H1 (cell line): ENCODE results near the gene SOCS4. TPM values are rescaled to one million over a fixed set of nuclear protein-coding genes. Genes with fewer than 3 reads are reported as not detected.

ENCODE experiments used
- CTCF ChIA-PET: fragments of 300-600 bp; sonication (Branson Sonifier 250); formaldehyde crosslinking; loops from one replicate; lab custom pipeline; 2021; ENCODE audit not compliant: partially characterized antibody; lab: Charles Lee
- POLR2A ChIA-PET: fragments of 300-600 bp; sonication (Branson Sonifier 250); formaldehyde crosslinking; loops from one replicate; lab custom pipeline; 2021; ENCODE audit warnings: inconsistent platforms; ENCODE audit not compliant: partially characterized antibody; lab: Charles Lee
- DNase-seq, 2 experiments: peaks; one replicate each; pipeline versions ENCODE4 v3.0.0 to v3.0.0-alpha.2; 2010 to 2022; ENCODE audit warnings: low spot score in 2 of 2, low read depth in 1 of 2, mixed read lengths in 1 of 2
- FAIRE-seq: peaks from 2 replicates; lab custom pipeline; 2011; peaks lifted over from hg19 to GRCh38; lab: Jason Lieb, UNC
- H2AFZ ChIP-seq: 2 replicates; pipeline ENCODE4 v1.8.1; 2012; ENCODE audit warnings: low read length, inconsistent platforms
- H2AK5ac ChIP-seq: 2 replicates; pipeline ENCODE4 v1.6.1; 2013; ENCODE audit warnings: low read depth, low read length
- H2BK120ac ChIP-seq: replicated peaks from 2 replicates; pipeline ENCODE3; 2013; ENCODE audit warnings: low read depth, low read length, inconsistent platforms
- H2BK12ac ChIP-seq: 2 replicates; pipeline ENCODE4 v1.6.1; 2013; ENCODE audit warnings: low read depth, low read length
- H2BK15ac ChIP-seq: 2 replicates; pipeline ENCODE4 v1.6.1; 2013; ENCODE audit warnings: low read length
- H2BK20ac ChIP-seq: 2 replicates; pipeline ENCODE4 v1.6.1; 2013; ENCODE audit warnings: low read length
- H2BK5ac ChIP-seq: 2 replicates; pipeline ENCODE4 v1.6.1; 2013; ENCODE audit warnings: low read depth, low read length
- H3K14ac ChIP-seq: 2 replicates; pipeline ENCODE4 v1.6.1; 2013; ENCODE audit warnings: inconsistent platforms; ENCODE audit not compliant: insufficient read length
- H3K18ac ChIP-seq: 2 replicates; pipeline ENCODE4 v1.6.1; 2013; ENCODE audit warnings: low read length; ENCODE audit errors: extremely low read depth
- H3K23ac ChIP-seq: 2 replicates; pipeline ENCODE4 v1.6.1; 2013; ENCODE audit warnings: inconsistent platforms; ENCODE audit not compliant: insufficient read length
- H3K23me2 ChIP-seq: 2 replicates; pipeline ENCODE4 v1.6.1; 2013; ENCODE audit warnings: low read depth, low read length
- H3K27ac ChIP-seq: 2 replicates; pipeline ENCODE4 v1.6.1; 2011; ENCODE audit warnings: low read depth, low read length, inconsistent platforms
- H3K27me3 ChIP-seq, 4 experiments: replicated peaks in 1 of 4; 1 replicate in 1 of 4; 2 replicates in 3 of 4; pipeline versions ENCODE4 v1.6.1 to v1.8.1; 2011 to 2013; ENCODE audit warnings: low read length in 3 of 4, mild to moderate bottlenecking in 3 of 4, inconsistent platforms in 2 of 4, mixed read lengths in 2 of 4, moderate library complexity in 1 of 4; ENCODE audit not compliant: control insufficient read depth in 3 of 4, insufficient read depth in 3 of 4; ENCODE audit errors: extremely low read depth in 1 of 4
- H3K36me3 ChIP-seq, 4 experiments: 2 replicates each; pipeline versions ENCODE4 v1.6.1 to v1.8.1; 2011 to 2013; ENCODE audit warnings: mild to moderate bottlenecking in 4 of 4, low read length in 3 of 4, moderate library complexity in 2 of 4, control low read depth in 1 of 4, inconsistent platforms in 1 of 4; ENCODE audit not compliant: insufficient read depth in 4 of 4, control insufficient read depth in 2 of 4
- H3K4ac ChIP-seq: replicated peaks from 2 replicates; pipeline ENCODE3; 2013; ENCODE audit warnings: low read length, low read depth, mixed read lengths, inconsistent platforms; ENCODE audit not compliant: insufficient read length
- H3K4me1 ChIP-seq, 4 experiments: replicated peaks in 1 of 4; 1 replicate in 1 of 4; 2 replicates in 3 of 4; pipeline versions ENCODE4 v1.6.1 to v1.8.1; 2011 to 2013; ENCODE audit warnings: low read length in 3 of 4, inconsistent platforms in 2 of 4, mixed read lengths in 1 of 4; ENCODE audit not compliant: insufficient read depth in 4 of 4, control insufficient read depth in 3 of 4
- H3K4me2 ChIP-seq, 2 experiments: 2 replicates each; pipeline versions ENCODE4 v1.6.1 to v1.8.1; 2011 to 2013; ENCODE audit warnings: low read depth in 2 of 2, low read length in 2 of 2, control low read depth in 1 of 2, inconsistent platforms in 1 of 2, mild to moderate bottlenecking in 1 of 2; ENCODE audit not compliant: insufficient read depth in 1 of 2
- H3K4me3 ChIP-seq, 4 experiments: fragments of 200-600, 300-600 bp in 1 of 4; sonication (generic), shearing (Covaris generic), sonication (Bioruptor Twin) in 1 of 4; 2 replicates each; pipeline versions ENCODE4 v1.5.1 to v1.8.1; 2011 to 2016; ENCODE audit warnings: low read length in 4 of 4, low read depth in 3 of 4, control low read depth in 2 of 4, inconsistent platforms in 2 of 4, mild to moderate bottlenecking in 2 of 4, mixed read lengths in 1 of 4, moderate library complexity in 1 of 4; ENCODE audit not compliant: insufficient read depth in 2 of 4; ENCODE audit errors: extremely low read depth in 1 of 4
- H3K56ac ChIP-seq: replicated peaks from 2 replicates; pipeline ENCODE3; 2013; ENCODE audit warnings: low read depth, mild to moderate bottlenecking, mixed read lengths, low read length, inconsistent platforms; ENCODE audit not compliant: insufficient read length
- H3K79me1 ChIP-seq: 2 replicates; pipeline ENCODE4 v1.6.1; 2013; ENCODE audit warnings: low read depth, low read length, control low read depth
- H3K79me2 ChIP-seq, 2 experiments: 2 replicates each; pipeline versions ENCODE4 v1.6.1 to v1.8.1; 2012 to 2013; ENCODE audit warnings: low read length in 2 of 2, mild to moderate bottlenecking in 2 of 2, inconsistent platforms in 1 of 2; ENCODE audit not compliant: insufficient read depth in 2 of 2, control insufficient read depth in 1 of 2
- H3K9ac ChIP-seq, 4 experiments: replicated peaks in 1 of 4; 1 replicate in 1 of 4; 2 replicates in 3 of 4; pipeline versions ENCODE4 v1.6.1 to v1.8.1; 2011 to 2013; ENCODE audit warnings: low read depth in 3 of 4, low read length in 3 of 4, control low read depth in 2 of 4, mild to moderate bottlenecking in 2 of 4, moderate library complexity in 2 of 4, inconsistent platforms in 1 of 4; ENCODE audit errors: extremely low read depth in 1 of 4
- H3K9me3 ChIP-seq, 2 experiments: 2 replicates each; pipeline versions ENCODE4 v1.6.1 to v1.8.1; 2012 to 2013; ENCODE audit warnings: mild to moderate bottlenecking in 2 of 2, moderate library complexity in 2 of 2, control low read depth in 1 of 2, inconsistent platforms in 1 of 2, low read depth in 1 of 2, low read length in 1 of 2, mixed read lengths in 1 of 2; ENCODE audit not compliant: insufficient read depth in 2 of 2
- H4K20me1 ChIP-seq, 2 experiments: replicated peaks in 1 of 2; 2 replicates each; pipeline versions ENCODE3 to v1.8.1; 2011 to 2013; ENCODE audit warnings: inconsistent platforms in 2 of 2, low read length in 2 of 2, mild to moderate bottlenecking in 1 of 2; ENCODE audit not compliant: insufficient read depth in 2 of 2, control insufficient read depth in 1 of 2
- H4K5ac ChIP-seq: 2 replicates; pipeline ENCODE4 v1.6.1; 2013; ENCODE audit warnings: low read length, low read depth, mixed read lengths, inconsistent platforms; ENCODE audit not compliant: insufficient read length
- H4K8ac ChIP-seq: 2 replicates; pipeline ENCODE4 v1.8.0; 2013; ENCODE audit warnings: mild to moderate bottlenecking, moderate library complexity, low read length, inconsistent platforms; ENCODE audit not compliant: insufficient read depth; ENCODE audit errors: extremely low read depth
- H4K91ac ChIP-seq: replicated peaks from 2 replicates; pipeline ENCODE3; 2013; ENCODE audit warnings: low read length, mixed read lengths, inconsistent platforms; ENCODE audit not compliant: insufficient read length
- CREB1 ChIP-seq: IDR thresholded peaks from 2 replicates; pipeline ENCODE4 v1.6.1; 2012; ENCODE audit warnings: inconsistent platforms
- E2F6 ChIP-seq: IDR thresholded peaks from 2 replicates; pipeline ENCODE4 v1.6.1; 2012; ENCODE audit warnings: inconsistent platforms
- KDM5A ChIP-seq: fragments of 200-600 bp; IDR thresholded peaks from 2 replicates; pipeline ENCODE4 v1.7.1; 2012; ENCODE audit warnings: mild to moderate bottlenecking, low read length, inconsistent platforms, mixed read lengths
- SRF ChIP-seq: IDR thresholded peaks from 2 replicates; pipeline ENCODE4 v1.6.1; 2011; ENCODE audit warnings: mild to moderate bottlenecking, low read depth, low read length, moderate library complexity
- WGBS, 2 experiments: shearing (Covaris generic) in 1 of 2; methylation state at CpG; one replicate each; pipeline versions ENCODE4 v1.1.6 to v1.1.7; 2013 to 2015; ENCODE audit warnings: low lambda C conversion rate in 2 of 2, mixed read lengths in 2 of 2, inconsistent platforms in 1 of 2, low coverage in 1 of 2, missing lambda C conversion rate in 1 of 2; ENCODE audit not compliant: insufficient replicate concordance in 2 of 2, insufficient coverage in 1 of 2, insufficient read length in 1 of 2; ENCODE audit errors: extremely low coverage in 1 of 2, missing lambda C conversion rate in 1 of 2; 5-methylcytosine and 5-hydroxymethylcytosine counted together
- polyA plus RNA-seq, 7 experiments: library from polyadenylated mRNA; depleted of rRNA in 3 of 7; stranded (reverse) in 5 of 7; unstranded in 2 of 7; fragments of >200 nt in 5 of 7; fragments of 200-250 nt in 2 of 7; gene quantifications; 1 replicate in 5 of 7; 2 replicates in 1 of 7; 4 replicates in 1 of 7; pipeline versions ENCODE4 v1.2.1 to v1.2.3, GENCODE V29; 2011 to 2013; ENCODE audit warnings: missing spikeins in 2 of 7, mixed read lengths in 2 of 7
- total RNA-seq: library from RNA; stranded (reverse); fragmentation: NEBNext Ultra II Directional; extraction: Animal tissue kit (Norgen Biotek cat#: 25700); gene quantifications from 2 replicates; pipeline ENCODE4 v1.2.1, GENCODE V29; 2021

SOCS4 gene
- total and polyA plus RNA-seq, 2 of the 8 experiments (the other 6 are each of a cell fraction or from before 2014, with no cell fraction given), result 5.5 to 31.5 TPM

GRCh38 chr14:55086938-55087337 is 59.9 kb downstream of the SOCS4 start:
- Histone ChIP-seq H3K4me1 (no peaks in the 10 kb centered on the region), H4K91ac (no peak overlapping the region), H3K4me2 (no peak overlapping the region), H2AK5ac (no peak overlapping the region), H3K56ac (no peak overlapping the region), H2BK5ac (no peak overlapping the region), H3K23me2 (no peaks in the 10 kb centered on the region), H3K18ac (no peak overlapping the region), H4K5ac (no peak overlapping the region), H3K36me3 (no peaks in the 10 kb centered on the region), H3K14ac (no peak overlapping the region), H3K27me3 (no peaks in the 10 kb centered on the region), H2BK12ac (no peak overlapping the region), H2BK20ac (no peak overlapping the region), H3K23ac (no peak overlapping the region), H2BK120ac (no peak overlapping the region), H3K79me1 (no peaks in the 10 kb centered on the region), H3K79me2 (no peaks in the 10 kb centered on the region), H3K4ac (no peak overlapping the region), H3K27ac (no peak overlapping the region), H3K9me3 (no peaks in the 10 kb centered on the region), H2BK15ac (no peak overlapping the region), H2AFZ (no peak overlapping the region), H3K9ac (no peak overlapping the region), H4K8ac (no peak overlapping the region; the same call in 1 of the 2 replicates), H4K20me1 (no peaks in the 10 kb centered on the region), H3K4me3 (no peak overlapping the region)
- peak; percentile 34; the same call in 1 of the 2 replicates for TF ChIP-seq SRF
- no peak for TF ChIP-seq E2F6
- no peak for TF ChIP-seq KDM5A
- no peak for TF ChIP-seq CREB1
- WGBS, 2 experiments, result 84% methylated on average over 9 of the region's 9 CpGs; no CpG with 5 or more reads in 1 of the 2 experiments
- no peak for DNase-seq
- ChIA-PET POLR2A (interaction anchor here (0.9 to 1.0 kb wide), 3 partner anchors 10 to 94 kb away, joined by 3 read pairs; no protein-coding TSS in a partner anchor), CTCF (interaction anchor here (1.4 to 2.0 kb wide), 2 partner anchors 36 to 45 kb away, joined by 3 to 8 read pairs; partner anchors contain the start of gene MAPK1IP1L)
- FAIRE-seq, result no peak
